Camera-type eye (tissue), 1 donor: ENCODE data around the gene NALCN. TPM values are rescaled to one million over a fixed set of nuclear protein-coding genes. Genes with fewer than 3 reads are reported as not detected.

Source experiments
- total RNA-seq: library from RNA; depleted of rRNA; stranded (reverse); fragments of >200 nt; gene quantifications from one replicate; pipeline ENCODE4 v1.2.3, GENCODE V29; 2014

Gene NALCN
- total RNA-seq, result 11.3 TPM

DNA sequence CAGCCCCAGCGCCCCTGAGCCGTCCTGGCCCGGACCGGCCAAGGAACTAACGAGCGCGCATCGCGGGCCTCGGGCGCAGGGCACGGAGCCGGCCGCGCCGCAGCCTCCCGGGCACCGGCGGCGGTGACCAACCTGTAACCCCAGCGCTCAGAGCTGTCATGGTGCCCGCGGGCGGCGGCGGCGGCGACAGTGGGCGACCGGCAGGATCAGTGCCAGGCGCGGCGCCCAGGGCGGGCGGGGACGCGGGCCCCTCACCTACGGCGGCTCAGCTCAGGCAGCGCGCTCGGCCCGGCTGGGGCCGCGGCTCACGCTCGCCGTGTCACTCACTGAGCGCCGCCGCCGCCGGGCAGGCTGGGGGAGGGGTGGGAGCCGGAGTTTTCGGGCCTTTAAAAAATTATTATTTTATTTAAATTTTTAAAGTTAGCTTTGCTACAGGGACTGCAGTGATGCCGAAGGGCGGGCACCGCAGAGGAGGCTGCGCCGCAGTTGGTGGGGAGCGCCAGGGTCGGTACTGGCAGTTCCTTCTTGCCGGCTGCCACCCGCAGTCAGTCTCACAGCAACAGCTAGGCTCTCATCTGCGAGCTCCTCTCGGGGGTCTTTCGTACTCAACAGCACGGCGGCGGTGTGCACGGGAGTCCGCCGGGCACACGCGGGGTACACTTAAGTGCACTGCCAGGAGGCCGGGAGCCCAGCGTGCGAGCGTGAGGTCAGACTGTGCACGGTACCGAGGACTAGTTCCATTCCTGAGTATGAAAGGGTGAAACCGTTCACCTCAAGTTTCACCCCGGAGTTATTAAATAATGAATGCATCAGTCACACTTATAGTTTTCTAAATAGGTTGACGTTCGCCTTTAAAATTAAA, at the start of gene NALCN:
TSS of gene NALCN (minus strand) at position 328 of the 862 bp plus-strand sequence. CDS start 17,382 bp downstream, outside the sequence.

GRCh38 chr13:101452519-101453485, 36.5 kb upstream of the NALCN start, which contains the start of gene ITGBL1:
Gene ITGBL1 (plus strand): TSS chr13:101452675. CDS start chr13:101452834, 159 bp downstream.

Other genes starting within 250 kb of the NALCN start
- gene ITGBL1, start 36.2 kb upstream of the NALCN start, total RNA-seq, result 30.7 TPM